HG02588 (cell line): Measurements from ENCODE around the gene DYNC1H1.

Source experiments
- ATAC-seq: cut with Tn5 transposase; IDR thresholded peaks from one replicate; pipeline ENCODE4 v1.9.1; 2021; ENCODE audit warnings: mild to moderate bottlenecking, moderate library complexity; ENCODE audit not compliant: unreplicated experiment

DYNC1H1 gene

GRCh38 chr14:101939646-101940170 lies 24.7 kb upstream of the DYNC1H1 start:
- ATAC-seq = no peak

- no peak for ATAC-seq
Measured at GRCh38 chr14:101944451-101944850, 19.9 kb upstream of the DYNC1H1 start.

GRCh38 chr14:101945171-101945570 lies 19.2 kb upstream of the DYNC1H1 start:
- no peak for ATAC-seq

- peak; percentile 1 for ATAC-seq
Measured at GRCh38 chr14:101947577-101947903, 16.8 kb upstream of the DYNC1H1 start.

- peak; percentile 96 for ATAC-seq
Measured at GRCh38 chr14:101947904-101948665, 16.3 kb upstream of the DYNC1H1 start.

- no peak for ATAC-seq
Measured at GRCh38 chr14:101948666-101949216, 15.6 kb upstream of the DYNC1H1 start.

GRCh38 chr14:101950100-101950499 lies 14.3 kb upstream of the DYNC1H1 start:
- ATAC-seq = no peak

GRCh38 chr14:101950516-101951215 lies 13.7 kb upstream of the DYNC1H1 start:
- ATAC-seq = no peak

GRCh38 chr14:101953151-101953550 lies 11.2 kb upstream of the DYNC1H1 start:
- ATAC-seq = no peak

- ATAC-seq = no peak
Measured at GRCh38 chr14:101954501-101954900, 9.9 kb upstream of the DYNC1H1 start.

- ATAC-seq = no peak
Measured at GRCh38 chr14:101955695-101956161, 8.6 kb upstream of the DYNC1H1 start.

- ATAC-seq = no peak
Measured at GRCh38 chr14:101956179-101956885, 8.0 kb upstream of the DYNC1H1 start.

- ATAC-seq = no peak
Measured at GRCh38 chr14:101957406-101958234, 6.8 kb upstream of the DYNC1H1 start.

- no peak for ATAC-seq
Measured at GRCh38 chr14:101958418-101959180, 5.8 kb upstream of the DYNC1H1 start.

- ATAC-seq = no peak
Measured at GRCh38 chr14:101959277-101959676, 5.1 kb upstream of the DYNC1H1 start.

GRCh38 chr14:101960225-101960624 lies 4.1 kb upstream of the DYNC1H1 start:
- ATAC-seq = no peak

- ATAC-seq = no peak
Measured at GRCh38 chr14:101961011-101961721, 3.2 kb upstream of the DYNC1H1 start.

- ATAC-seq = no peak
Measured at GRCh38 chr14:101961746-101962502, 2.4 kb upstream of the DYNC1H1 start.
